Measurements from ENCODE around the gene SH3RF1.

Gene SH3RF1

GRCh38 chr4:169147191-169147590 lies 123.6 kb downstream of the SH3RF1 start:
- Mint-ChIP-seq H3K36me3 (ENCODE audit: low read depth) (no peaks in the 10 kb centered on the region), H3K9me3 (no peaks in the 10 kb centered on the region), H3K4me3 (no peak overlapping the region), H3K27me3 (peaks cover 17% of the 10 kb centered on the region), H3K4me1 (ENCODE audit: low read depth) (no peaks in the 10 kb centered on the region), H3K27ac (no peak overlapping the region)
- DNase-seq = no peak

- Mint-ChIP-seq H3K36me3 (ENCODE audit: low read depth) (no peaks in the 10 kb centered on the region), H3K4me3 (no peak overlapping the region), H3K4me1 (ENCODE audit: low read depth) (no peaks in the 10 kb centered on the region), H3K27ac (no peak overlapping the region), H3K9me3 (no peaks in the 10 kb centered on the region), H3K27me3 (peaks cover 17% of the 10 kb centered on the region)
- no peak for DNase-seq
Measured at GRCh38 chr4:169144061-169144600, 126.6 kb downstream of the SH3RF1 start.

DNA sequence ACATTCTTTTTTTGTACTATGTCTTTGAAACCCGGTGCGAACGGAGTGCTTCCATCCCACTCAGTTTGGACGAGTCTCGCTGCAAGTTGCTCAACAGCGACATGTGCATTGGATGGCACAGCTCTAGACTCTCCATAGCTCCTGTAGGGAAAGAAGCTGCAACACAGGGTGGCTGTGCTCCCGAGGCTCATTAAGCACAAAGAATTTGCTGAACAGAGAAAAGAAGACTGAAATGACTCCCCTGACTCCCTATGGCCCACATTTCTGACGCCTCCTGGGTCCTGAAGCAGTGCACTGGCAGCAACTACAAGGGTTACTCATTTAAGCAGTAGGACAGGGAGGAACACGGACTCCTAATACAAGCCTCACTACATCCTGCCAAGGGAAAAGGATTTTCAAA lies 127.4 kb downstream of the SH3RF1 start:
- H3K9me3 Mint-ChIP-seq = no peaks in the 10 kb centered on the region
- peaks cover 17% of the 10 kb centered on the region for H3K27me3 Mint-ChIP-seq
- no peak overlapping the region for H3K4me3 Mint-ChIP-seq
- H3K4me1 Mint-ChIP-seq (ENCODE audit: low read depth) = no peaks in the 10 kb centered on the region
- no peaks in the 10 kb centered on the region for H3K36me3 Mint-ChIP-seq (ENCODE audit: low read depth)
- H3K27ac Mint-ChIP-seq = no peak overlapping the region
- no peak for DNase-seq

DNA sequence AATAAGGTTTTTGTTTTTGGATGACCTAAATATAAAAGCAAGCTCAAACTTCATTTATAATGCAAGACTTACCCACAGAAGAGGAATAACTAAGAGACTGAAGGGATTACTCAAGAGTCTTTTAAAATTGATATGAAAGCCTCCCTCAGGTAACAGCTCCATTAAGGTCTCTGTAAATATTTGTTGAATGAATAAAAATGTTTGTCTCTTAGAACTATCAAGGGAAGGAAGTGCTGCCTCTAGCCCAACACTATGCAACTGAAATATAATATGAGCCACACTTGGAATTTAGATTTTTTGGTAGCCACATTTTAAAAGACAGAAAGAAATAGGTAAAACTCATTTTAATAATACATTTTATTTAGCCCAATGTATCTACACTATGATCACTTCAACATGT lies 127.8 kb downstream of the SH3RF1 start:
- Mint-ChIP-seq H3K4me1 (ENCODE audit: low read depth) (no peaks in the 10 kb centered on the region), H3K27ac (no peak overlapping the region), H3K4me3 (no peak overlapping the region), H3K27me3 (peaks cover 17% of the 10 kb centered on the region), H3K36me3 (ENCODE audit: low read depth) (no peaks in the 10 kb centered on the region), H3K9me3 (no peaks in the 10 kb centered on the region)
- no peak for DNase-seq

DNA sequence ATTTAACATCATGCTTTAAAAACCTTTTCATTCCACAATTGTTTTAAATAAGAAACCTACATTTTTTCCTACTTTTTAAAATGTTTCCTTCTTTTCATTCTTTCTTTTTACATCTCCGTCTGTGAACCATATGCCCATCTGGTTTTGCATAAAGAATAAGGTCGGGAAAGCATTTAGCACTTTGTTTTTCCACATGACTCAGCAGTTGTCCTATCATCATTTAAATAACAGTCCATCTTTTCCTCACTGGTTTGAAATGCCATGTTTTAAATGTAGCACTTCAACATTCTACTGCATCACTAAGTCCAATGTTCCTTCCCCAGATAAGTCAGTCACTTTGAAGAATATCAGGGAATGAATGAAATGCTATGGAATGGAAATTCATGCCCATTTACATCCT lies 128.4 kb downstream of the SH3RF1 start:
- no peak overlapping the region for H3K27ac Mint-ChIP-seq
- DNase-seq = no peak
- H3K27me3 Mint-ChIP-seq = peaks cover 17% of the 10 kb centered on the region
- H3K9me3 Mint-ChIP-seq = no peaks in the 10 kb centered on the region
- H3K36me3 Mint-ChIP-seq (ENCODE audit: low read depth) = no peaks in the 10 kb centered on the region
- H3K4me1 Mint-ChIP-seq (ENCODE audit: low read depth) = no peaks in the 10 kb centered on the region
- H3K4me3 Mint-ChIP-seq = no peak overlapping the region

GRCh38 chr4:169139021-169139420 lies 131.7 kb downstream of the SH3RF1 start:
- Mint-ChIP-seq H3K27me3 (peaks cover 22% of the 10 kb centered on the region), H3K4me3 (no peak overlapping the region), H3K36me3 (ENCODE audit: low read depth) (no peaks in the 10 kb centered on the region), H3K4me1 (ENCODE audit: low read depth) (no peaks in the 10 kb centered on the region), H3K9me3 (no peaks in the 10 kb centered on the region), H3K27ac (no peak overlapping the region)
- DNase-seq = no peak

DNA sequence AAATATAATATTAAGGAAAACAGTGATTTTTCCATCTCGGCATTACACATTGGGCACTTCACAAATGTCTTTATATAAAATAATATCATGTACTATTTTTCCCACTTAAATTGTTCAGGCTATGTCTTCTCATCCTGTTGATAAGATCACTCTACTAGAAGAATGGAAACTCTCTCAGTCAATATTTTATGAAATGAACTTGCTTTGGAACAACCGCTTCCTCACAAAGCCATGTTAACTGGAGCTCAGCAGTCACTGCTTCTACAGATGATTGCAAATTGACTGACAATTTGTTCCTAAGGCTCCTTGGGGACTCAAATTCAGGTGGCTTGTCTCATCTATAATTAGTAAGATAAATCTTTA lies 133.2 kb downstream of the SH3RF1 start:
- Mint-ChIP-seq H3K9me3 (no peaks in the 10 kb centered on the region), H3K4me1 (ENCODE audit: low read depth) (no peaks in the 10 kb centered on the region), H3K27ac (no peak overlapping the region), H3K4me3 (no peak overlapping the region), H3K36me3 (ENCODE audit: low read depth) (no peaks in the 10 kb centered on the region), H3K27me3 (peaks cover 15% of the 10 kb centered on the region)
- DNase-seq = no peak

DNA sequence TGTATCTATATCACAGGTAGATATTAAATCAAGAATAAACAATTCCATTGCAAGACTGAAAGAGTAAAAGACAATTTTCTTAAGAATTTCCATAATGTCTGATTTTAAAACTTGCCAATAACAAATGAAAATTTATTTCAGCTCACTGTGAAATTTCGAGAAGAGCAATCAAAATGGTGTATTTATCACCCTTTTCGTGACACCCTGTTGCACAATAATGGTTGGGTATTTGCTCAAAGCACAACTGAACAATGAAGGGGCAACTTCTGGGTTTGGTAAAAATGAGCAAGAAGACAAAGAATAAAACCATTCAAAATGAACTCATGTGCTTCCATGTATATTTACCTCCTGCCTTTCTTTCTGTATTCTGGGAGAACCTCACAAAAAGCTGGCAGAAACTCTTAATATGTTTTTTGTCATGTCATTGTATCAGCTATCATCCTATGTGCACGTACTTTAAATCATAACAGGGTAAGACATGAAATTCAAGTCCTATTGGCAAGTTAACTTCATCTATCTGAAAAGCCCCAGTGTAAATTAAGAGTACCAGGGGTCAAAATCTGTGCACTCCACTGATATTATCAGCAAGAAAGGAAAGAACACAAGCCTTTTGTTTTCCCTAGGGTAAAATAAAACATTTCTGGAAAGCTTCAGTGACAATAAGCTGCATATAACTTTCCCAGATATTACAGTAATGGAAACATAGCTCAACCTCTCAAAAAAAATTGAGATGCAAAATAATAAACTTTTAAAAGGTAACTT lies 133.8 kb downstream of the SH3RF1 start:
- Mint-ChIP-seq H3K27me3 (peaks cover 15% of the 10 kb centered on the region), H3K36me3 (ENCODE audit: low read depth) (no peaks in the 10 kb centered on the region), H3K4me3 (no peak overlapping the region), H3K9me3 (no peaks in the 10 kb centered on the region), H3K4me1 (ENCODE audit: low read depth) (no peaks in the 10 kb centered on the region), H3K27ac (no peak overlapping the region)
- DNase-seq = no peak

- H3K36me3 Mint-ChIP-seq (ENCODE audit: low read depth) = no peaks in the 10 kb centered on the region
- H3K27ac Mint-ChIP-seq = no peak overlapping the region
- peaks cover 15% of the 10 kb centered on the region for H3K27me3 Mint-ChIP-seq
- H3K4me1 Mint-ChIP-seq (ENCODE audit: low read depth) = no peaks in the 10 kb centered on the region
- no peak for DNase-seq
- no peaks in the 10 kb centered on the region for H3K9me3 Mint-ChIP-seq
- H3K4me3 Mint-ChIP-seq = no peak overlapping the region
Measured at GRCh38 chr4:169136330-169136729, 134.4 kb downstream of the SH3RF1 start.

DNA sequence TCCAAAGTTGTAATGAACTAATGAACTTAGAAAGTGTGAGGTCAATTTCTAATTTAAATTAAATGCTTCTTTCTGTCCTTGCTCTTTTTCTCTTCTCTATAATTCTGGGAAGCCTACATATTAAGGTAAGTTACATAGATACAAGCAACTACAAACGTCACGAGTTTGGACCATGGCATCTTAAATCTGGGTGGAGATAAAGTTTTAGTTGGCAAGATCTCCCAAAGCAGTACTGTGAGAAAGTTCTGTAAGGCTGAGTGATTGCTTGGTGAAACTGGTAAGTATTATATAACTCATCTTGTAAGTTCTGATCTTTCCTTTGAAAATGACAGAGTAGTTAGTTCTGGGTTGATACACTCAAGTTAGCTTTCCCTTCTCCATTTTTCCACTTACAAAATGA lies 135.0 kb downstream of the SH3RF1 start:
- Mint-ChIP-seq H3K27me3 (peaks cover 15% of the 10 kb centered on the region), H3K4me1 (ENCODE audit: low read depth) (no peaks in the 10 kb centered on the region), H3K27ac (no peak overlapping the region), H3K4me3 (no peak overlapping the region), H3K36me3 (ENCODE audit: low read depth) (no peaks in the 10 kb centered on the region), H3K9me3 (no peaks in the 10 kb centered on the region)
- DNase-seq = no peak

- Mint-ChIP-seq H3K36me3 (ENCODE audit: low read depth) (no peaks in the 10 kb centered on the region), H3K4me1 (ENCODE audit: low read depth) (no peaks in the 10 kb centered on the region), H3K9me3 (no peaks in the 10 kb centered on the region), H3K4me3 (no peak overlapping the region), H3K27me3 (peaks cover 15% of the 10 kb centered on the region), H3K27ac (no peak overlapping the region)
- DNase-seq = no peak
Measured at GRCh38 chr4:169133932-169134331, 136.8 kb downstream of the SH3RF1 start.

GRCh38 chr4:169132561-169133305 lies 138.0 kb downstream of the SH3RF1 start:
- Mint-ChIP-seq H3K4me3 (no peak overlapping the region), H3K36me3 (ENCODE audit: low read depth) (no peaks in the 10 kb centered on the region), H3K9me3 (no peaks in the 10 kb centered on the region), H3K4me1 (ENCODE audit: low read depth) (no peaks in the 10 kb centered on the region), H3K27me3 (peaks cover 15% of the 10 kb centered on the region), H3K27ac (no peak overlapping the region)
- no peak for DNase-seq

- H3K4me3 Mint-ChIP-seq = no peak overlapping the region
- no peaks in the 10 kb centered on the region for H3K4me1 Mint-ChIP-seq (ENCODE audit: low read depth)
- peaks cover 15% of the 10 kb centered on the region for H3K27me3 Mint-ChIP-seq
- no peak for DNase-seq
- no peaks in the 10 kb centered on the region for H3K9me3 Mint-ChIP-seq
- H3K27ac Mint-ChIP-seq = no peak overlapping the region
- H3K36me3 Mint-ChIP-seq (ENCODE audit: low read depth) = no peaks in the 10 kb centered on the region
Measured at GRCh38 chr4:169131556-169132208, 139.1 kb downstream of the SH3RF1 start.

DNA sequence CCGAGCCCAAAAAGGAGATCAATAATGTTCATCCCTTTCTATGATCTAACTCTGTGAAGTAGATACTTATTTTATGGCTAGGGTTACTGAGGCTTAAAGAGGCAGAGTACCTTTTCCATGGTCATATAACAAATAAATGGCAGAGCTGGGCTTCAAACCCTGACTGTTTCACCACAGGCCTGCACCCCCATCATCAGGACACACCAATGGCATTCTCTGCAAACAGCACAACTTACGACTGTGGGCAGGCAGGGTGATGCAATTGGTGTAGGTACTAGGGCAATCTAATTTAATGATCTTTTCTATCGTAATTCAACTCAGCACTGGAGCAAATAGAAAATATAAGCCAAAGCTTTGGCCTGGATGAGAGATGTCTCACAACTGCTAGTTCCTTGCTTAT lies 141.9 kb downstream of the SH3RF1 start:
- Mint-ChIP-seq H3K36me3 (ENCODE audit: low read depth) (no peaks in the 10 kb centered on the region), H3K27ac (no peak overlapping the region), H3K9me3 (no peaks in the 10 kb centered on the region), H3K27me3 (peaks cover 4% of the 10 kb centered on the region), H3K4me3 (no peak overlapping the region), H3K4me1 (ENCODE audit: low read depth) (no peaks in the 10 kb centered on the region)
- DNase-seq = no peak

DNA sequence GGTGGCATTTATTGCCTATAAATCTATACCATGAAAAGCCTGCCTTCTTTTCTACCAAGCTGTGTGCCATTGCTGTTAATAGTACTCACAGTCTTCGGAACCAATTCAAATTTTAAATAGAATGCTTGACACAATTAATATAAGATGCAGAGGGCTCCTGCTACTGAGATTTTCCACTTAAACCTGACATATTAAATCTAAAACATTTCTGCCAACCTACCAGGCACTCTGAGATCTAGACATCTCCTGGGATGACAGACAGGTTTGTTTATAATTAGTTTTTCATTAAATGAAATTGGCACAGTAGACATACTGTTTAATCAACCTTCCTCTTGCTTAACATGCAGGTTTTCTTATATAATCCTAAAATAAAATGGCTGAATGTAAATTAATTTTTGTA lies 143.4 kb downstream of the SH3RF1 start:
- no peaks in the 10 kb centered on the region for H3K4me1 Mint-ChIP-seq (ENCODE audit: low read depth)
- no peak overlapping the region for H3K4me3 Mint-ChIP-seq
- H3K9me3 Mint-ChIP-seq = no peaks in the 10 kb centered on the region
- H3K27ac Mint-ChIP-seq = no peak overlapping the region
- no peaks in the 10 kb centered on the region for H3K36me3 Mint-ChIP-seq (ENCODE audit: low read depth)
- peaks cover 2% of the 10 kb centered on the region for H3K27me3 Mint-ChIP-seq
- DNase-seq = no peak
